OCI-M1 (cell line): ENCODE measurements around the gene CNPY4.

ENCODE experiments used
- DNase-seq: peaks from one replicate; lab custom pipeline; 2025; lab: John Stamatoyannopoulos, UW

The CNPY4 gene

DNA sequence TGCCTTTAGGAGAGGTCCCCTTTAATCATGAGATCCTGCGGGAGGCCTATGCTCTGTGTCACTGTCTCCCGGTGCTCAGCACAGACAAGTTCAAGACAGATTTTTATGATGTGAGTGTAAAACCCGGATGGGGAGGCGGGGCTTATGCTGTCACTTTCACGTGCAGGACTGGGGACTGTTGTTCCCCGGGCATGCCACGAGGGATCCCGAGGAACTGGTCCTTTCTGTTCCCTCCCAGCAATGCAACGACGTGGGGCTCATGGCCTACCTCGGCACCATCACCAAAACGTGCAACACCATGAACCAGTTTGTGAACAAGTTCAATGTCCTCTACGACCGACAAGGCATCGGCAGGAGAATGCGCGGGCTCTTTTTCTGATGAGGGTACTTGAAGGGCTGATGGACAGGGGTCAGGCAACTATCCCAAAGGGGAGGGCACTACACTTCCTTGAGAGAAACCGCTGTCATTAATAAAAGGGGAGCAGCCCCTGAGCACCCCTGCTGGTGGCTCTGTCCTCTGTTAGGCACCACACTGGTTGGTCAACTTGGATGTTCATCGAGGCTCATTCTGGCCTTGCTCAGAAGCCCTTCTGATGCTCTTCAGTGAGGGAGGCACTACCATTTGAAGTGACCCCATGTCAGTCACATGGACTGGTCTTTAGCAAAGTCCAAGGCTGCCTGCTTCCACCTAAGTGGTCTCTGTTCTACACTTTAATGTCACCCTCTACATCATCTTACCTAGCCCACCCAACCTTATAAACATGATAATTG, 27.8 kb upstream of the CNPY4 start:
- peak; percentile 51 for DNase-seq

GRCh38 chr7:100093054-100093453, 26.4 kb upstream of the CNPY4 start:
- DNase-seq, result no peak

DNA sequence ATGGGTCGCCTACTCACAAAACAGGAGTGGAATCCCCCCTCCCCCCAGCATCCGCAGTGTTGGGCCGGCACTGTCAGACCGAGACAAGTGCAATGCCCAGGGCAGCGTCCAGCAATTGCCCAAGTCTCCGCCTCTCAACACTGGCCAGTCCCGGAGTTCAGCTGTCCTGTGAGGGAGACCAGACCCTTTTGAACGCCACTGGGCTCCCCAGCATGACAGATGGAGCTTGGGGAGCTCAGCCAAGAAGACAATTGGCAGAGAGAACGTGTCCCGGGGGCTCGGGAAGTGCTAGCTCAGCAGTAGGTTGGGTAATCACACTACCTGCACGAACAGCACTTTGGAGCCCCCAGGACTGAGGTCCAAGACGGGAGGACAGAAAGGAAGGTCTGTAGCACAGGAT, 25.9 kb upstream of the CNPY4 start:
- no peak for DNase-seq

DNA sequence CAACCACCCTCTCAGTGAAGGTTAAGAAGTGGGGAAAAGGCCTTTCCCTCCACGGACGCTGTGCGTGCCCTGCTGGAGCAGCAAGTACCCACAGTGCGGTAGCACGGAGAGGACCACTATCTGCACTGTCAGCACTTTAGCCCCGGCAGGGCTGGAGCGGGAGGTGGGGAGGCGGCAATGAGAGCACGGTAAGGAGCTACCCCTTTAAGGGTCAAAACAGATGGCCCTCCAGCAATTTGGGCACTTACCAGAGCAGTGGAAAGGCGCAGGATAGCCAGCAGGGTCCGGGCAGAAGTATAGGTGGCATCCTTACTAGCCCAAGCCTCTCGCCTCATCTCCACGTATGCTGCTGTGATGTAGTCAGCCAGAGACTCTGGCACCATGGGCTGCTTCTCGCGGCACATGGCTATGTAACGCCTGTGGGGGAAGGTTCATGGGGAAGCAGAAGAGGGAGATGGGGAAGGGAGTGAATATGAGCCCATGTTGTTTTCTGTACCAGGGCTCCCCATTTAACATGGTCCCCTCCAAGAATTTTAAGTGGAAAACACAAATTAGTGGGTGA, 25.4 kb upstream of the CNPY4 start:
- DNase-seq, result no peak

- no peak for DNase-seq
Observed at GRCh38 chr7:100095289-100095688, 24.1 kb upstream of the CNPY4 start.

DNA sequence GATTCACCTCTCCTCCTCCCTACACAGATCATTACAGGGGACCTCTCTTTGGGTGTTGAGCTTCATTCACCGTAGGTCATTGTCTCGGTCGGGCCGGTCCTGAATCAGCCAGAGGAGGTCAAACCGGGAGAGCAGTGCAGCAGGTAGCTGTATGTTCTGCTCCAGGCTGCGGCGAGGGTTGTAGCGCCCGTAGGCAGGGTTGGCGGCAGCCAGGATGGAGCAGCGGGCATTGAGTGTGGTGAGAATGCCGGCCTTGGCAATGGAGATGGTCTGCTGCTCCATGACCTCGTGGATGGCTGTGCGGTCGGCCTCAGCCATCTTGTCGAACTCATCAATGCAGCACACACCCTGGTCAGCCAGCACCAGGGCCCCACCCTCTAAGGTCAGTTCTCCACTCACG, 23.7 kb upstream of the CNPY4 start:
- DNase-seq, result no peak

- no peak for DNase-seq
Observed at GRCh38 chr7:100098913-100099312, 20.5 kb upstream of the CNPY4 start.

DNA sequence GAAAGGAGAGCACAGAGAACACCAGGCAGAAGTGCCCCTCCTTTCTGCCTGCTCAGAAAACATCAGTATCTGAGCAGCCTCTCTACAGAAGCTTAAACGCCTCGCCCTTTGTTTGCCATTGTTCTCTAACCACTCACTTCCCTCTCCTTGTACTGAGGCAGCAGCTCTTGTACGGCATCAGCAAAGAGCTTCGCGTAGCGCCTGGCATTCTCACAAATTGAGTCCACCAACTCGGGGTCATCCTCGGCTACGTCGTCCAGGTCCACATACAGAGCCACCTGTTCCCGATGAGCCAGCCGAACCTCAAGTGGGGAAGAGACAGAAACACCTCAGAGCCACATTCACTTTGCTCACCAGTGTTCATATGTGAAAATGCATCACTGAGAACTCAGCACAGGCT, 20.0 kb upstream of the CNPY4 start:
- DNase-seq, result no peak

- DNase-seq, result peak; percentile 97
Observed at GRCh38 chr7:100100420-100101015, 18.9 kb upstream of the CNPY4 start.

DNA sequence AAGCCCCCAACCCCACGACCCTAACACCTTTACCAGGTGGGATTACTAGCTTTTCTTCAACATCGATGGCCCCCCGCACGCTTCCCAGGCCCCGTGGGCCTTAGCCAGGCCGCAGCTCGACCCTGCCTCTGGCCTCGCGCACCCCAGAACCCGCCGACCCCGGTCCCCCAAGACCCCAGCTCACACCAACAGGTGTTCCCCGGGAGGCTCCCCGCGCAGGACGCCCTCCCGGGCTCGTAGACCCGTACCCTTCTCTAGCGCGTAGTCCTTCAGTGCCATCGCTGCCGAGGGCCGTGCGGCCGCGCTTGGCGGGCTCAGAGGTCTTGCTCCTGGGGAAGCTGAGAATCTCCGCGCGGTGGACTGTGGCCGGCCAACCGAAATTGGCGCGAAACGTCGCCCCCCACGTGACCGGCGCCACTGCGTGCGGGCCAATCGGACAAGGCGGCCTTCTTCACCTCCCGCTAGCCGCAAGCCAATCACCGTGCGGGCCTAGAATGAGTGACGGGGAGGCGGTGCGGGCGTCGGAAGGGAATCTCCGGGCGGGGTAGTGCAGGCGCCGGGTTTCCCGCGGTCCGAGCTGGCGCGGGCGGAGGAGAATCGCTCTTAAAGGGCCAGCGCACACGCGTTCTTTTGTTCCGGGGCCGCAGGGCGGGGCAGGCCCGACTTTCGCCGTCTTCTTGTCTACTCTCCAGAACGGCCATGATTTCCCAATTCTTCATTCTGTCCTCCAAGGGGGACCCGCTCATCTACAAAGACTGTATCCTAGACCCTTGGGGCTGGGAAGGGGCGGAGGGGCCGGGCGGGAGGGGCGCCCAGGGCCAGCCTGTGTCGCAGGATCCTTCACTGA, 18.2 kb upstream of the CNPY4 start, which contains the start of the genes AP4M1 and MCM7:
TSS of gene AP4M1 (plus strand) at position 628 of the 847 bp plus-strand sequence. CDS start at position 700, 72 bp downstream.
TSS of gene MCM7 (minus strand) at position 382 of the 847 bp plus-strand sequence. CDS start at position 279, 103 bp downstream.
- peak; percentile 100 for DNase-seq

GRCh38 chr7:100102950-100103840, 16.2 kb upstream of the CNPY4 start:
- DNase-seq, result no peak

DNA sequence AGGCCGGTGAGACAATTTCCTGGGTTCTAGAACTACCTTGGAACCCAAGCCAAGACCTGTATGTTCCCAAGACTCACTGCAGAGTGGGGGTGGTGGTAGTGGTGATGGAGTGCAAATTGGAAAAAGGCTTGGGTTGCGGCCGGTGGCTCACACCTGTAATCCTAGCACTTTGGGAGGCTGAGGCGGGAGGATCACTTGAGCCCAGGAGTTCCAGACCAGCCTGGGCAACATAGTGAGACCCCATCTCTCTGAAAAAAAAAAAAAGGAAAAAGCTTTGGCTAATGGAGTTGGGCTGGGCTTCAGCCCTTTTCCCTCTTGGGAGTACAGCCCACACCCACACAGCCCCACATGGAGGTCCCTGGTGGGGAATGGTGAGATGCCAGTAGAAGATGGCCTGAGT, 13.9 kb upstream of the CNPY4 start:
- no peak for DNase-seq

DNA sequence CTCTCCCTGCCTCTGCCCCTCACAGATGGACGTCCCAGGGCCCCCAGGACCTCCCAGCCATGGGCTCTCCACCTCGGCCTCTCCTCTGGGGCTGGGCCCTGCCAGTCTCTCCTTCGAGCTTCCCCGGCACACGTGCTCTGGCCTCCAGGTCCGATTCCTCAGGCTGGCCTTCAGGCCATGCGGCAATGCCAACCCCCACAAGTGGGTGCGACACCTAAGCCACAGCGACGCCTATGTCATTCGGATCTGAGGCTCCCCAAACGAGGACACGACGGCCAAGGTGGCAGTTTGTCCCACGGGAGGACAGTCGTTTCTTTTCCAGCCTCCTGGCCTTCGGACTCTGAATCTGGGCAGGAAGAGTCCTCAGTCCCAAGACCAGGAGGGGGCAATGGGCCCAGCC, 12.8 kb upstream of the CNPY4 start:
- DNase-seq, result no peak

DNA sequence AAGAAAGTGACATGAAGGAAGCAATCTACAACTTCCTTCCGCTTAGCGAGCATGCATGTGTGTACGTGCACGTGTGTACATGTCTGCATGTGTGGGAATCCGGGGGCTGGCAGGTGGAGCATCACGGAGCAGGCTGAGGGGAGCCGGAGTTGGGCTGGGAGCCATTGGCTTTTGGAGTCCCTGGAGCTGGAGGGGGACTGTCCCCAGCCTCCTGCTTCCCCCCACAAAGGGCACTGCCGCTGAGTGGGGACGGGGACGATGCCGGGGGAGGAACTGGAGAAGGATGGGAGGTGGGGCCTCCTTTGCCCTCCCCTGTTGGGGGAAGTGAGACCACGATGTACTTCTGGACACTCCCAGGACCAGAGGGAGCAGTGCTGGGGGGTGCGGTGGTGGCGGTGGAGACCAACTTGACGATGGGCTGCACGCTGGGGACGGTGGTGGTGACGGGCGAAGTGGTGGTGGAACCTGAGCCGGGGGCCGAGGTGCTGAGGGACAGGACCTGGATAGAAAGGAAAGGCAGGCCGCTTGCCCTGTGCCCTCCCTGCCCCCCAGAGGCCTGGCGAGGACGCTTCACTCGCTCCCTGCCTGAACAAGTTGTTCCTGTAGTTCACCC, 12.2 kb upstream of the CNPY4 start:
- DNase-seq, result no peak

- no peak for DNase-seq
Observed at GRCh38 chr7:100107890-100108289, 11.5 kb upstream of the CNPY4 start.

DNA sequence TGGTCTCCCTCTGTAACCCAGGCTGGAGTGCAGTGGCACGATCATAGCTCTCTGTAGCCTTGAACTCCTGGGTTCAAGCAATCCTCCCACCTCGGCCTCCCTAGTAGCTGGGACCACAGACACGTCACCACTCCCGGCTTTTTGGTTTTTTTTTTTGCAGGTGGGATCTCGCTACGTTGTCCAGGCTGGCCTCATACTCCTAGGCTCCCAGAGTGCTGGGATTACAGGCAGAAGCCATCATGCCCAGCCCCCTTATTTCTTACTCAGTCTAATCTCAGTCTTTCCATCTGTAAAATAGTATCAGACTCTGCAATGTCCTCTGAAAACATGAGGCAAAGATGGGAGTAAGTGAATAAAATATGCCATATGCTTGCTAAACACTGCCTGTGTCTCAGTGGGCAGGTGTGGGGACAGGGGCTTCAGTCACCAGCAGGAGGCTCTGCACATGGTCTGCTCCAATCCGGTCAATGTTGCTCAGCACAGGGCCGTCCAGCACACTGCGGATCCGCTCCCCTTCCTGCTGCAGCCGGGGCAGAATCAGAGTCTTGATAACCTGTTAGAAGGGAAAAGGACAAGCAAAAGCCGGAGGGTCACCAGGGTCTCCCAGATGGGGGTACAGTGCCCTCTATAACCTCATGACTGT, 9.8 kb upstream of the CNPY4 start:
- DNase-seq, result no peak

- no peak for DNase-seq
Observed at GRCh38 chr7:100111156-100111555, 8.3 kb upstream of the CNPY4 start.

GRCh38 chr7:100111914-100112313, 7.5 kb upstream of the CNPY4 start:
- DNase-seq, result no peak

- DNase-seq, result no peak
Observed at GRCh38 chr7:100115026-100115425, 4.4 kb upstream of the CNPY4 start.

- peak; percentile 68 for DNase-seq
Observed at GRCh38 chr7:100118388-100119071, 904 bp upstream of the CNPY4 start.
